ENCODE results near the gene IZUMO2.

DNA sequence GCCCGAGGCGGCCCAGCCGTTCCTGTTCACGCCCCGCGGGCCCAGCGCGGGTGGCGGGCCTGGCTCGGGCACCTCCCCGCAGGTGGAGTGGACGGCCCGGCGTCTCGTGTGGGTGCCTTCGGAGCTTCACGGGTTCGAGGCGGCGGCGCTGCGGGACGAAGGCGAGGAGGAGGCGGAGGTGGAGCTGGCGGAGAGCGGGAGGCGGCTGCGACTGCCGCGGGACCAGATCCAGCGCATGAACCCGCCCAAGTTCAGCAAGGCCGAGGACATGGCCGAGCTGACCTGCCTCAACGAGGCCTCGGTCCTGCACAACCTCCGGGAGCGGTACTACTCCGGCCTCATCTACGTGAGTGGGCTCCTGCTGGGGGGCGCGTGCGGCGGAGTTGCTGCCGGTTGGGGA, 47.3 kb upstream of the IZUMO2 start:
- TF ChIP-seq, protein P1, sequence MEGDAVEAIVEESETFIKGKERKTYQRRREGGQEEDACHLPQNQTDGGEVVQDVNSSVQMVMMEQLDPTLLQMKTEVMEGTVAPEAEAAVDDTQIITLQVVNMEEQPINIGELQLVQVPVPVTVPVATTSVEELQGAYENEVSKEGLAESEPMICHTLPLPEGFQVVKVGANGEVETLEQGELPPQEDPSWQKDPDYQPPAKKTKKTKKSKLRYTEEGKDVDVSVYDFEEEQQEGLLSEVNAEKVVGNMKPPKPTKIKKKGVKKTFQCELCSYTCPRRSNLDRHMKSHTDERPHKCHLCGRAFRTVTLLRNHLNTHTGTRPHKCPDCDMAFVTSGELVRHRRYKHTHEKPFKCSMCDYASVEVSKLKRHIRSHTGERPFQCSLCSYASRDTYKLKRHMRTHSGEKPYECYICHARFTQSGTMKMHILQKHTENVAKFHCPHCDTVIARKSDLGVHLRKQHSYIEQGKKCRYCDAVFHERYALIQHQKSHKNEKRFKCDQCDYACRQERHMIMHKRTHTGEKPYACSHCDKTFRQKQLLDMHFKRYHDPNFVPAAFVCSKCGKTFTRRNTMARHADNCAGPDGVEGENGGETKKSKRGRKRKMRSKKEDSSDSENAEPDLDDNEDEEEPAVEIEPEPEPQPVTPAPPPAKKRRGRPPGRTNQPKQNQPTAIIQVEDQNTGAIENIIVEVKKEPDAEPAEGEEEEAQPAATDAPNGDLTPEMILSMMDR (IDR thresholded peaks at IDR 0.05) = no peak
- no peak for TF ChIP-seq EZH2 (IDR thresholded peaks at IDR 0.05; ENCODE audit: borderline replicate concordance, insufficient read depth, low read depth, low read length, poor library complexity, severe bottlenecking)
